ENCODE measurements around the gene NF2.
"Not testable (repeated sequence)": the region's sequence is repeated elsewhere in the genome, so short reads cannot be mapped to it uniquely, and the experiment has no call there.

Gene NF2

GRCh38 chr22:29603358-29604075 lies at the start of gene NF2:
Gene NF2, plus strand, starts transcription at chr22:29603633. Its CDS starts 366 bp downstream, at chr22:29603999.
- peak; percentile 99 for DNase-seq (ENCODE audit: low spot score)
- TF ChIP-seq CTCF (IDR thresholded peaks at IDR 0.05): no peak
- Histone ChIP-seq H3K4me3 (peak within 1 kb of the TSS; percentile 87), H3K27ac (peak within 1 kb of the TSS; percentile 91 to 92)

DNA sequence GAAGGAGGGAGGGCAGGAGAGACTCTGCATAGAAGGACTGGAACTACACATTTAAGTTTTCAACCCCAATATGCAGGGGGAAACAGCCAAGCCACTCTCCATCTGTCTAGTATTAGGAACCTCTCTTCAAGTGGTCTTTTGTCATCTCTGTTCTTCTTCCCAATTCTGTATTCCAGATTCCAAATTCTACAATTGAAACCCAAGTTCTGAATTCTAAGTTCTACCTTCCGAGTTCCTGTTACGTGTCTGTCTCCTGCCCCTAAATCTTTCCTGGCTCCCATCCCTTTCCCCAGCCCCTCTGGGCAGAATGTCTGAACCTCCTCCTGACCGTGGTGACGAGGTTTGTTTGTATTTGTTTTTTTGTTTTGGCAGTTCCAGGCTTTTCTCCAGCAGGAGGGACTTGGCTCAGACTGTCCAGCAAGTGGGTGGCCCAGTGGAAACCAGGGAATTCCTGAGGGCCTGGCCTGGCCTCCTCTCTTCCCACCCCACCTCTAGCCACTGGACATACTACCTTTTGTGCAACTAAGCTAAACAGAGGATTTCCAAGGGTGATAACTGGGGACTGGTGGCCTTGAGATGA lies 48.3 kb upstream of the NF2 start:
- TF ChIP-seq CTCF (IDR thresholded peaks at IDR 0.05): no peak
- Histone ChIP-seq H3K4me3 (no peak overlapping the region), H3K27ac (peak overlapping the region in 1 of 2 donors; percentile 8)
- no peak for DNase-seq (ENCODE audit: low spot score)

DNA sequence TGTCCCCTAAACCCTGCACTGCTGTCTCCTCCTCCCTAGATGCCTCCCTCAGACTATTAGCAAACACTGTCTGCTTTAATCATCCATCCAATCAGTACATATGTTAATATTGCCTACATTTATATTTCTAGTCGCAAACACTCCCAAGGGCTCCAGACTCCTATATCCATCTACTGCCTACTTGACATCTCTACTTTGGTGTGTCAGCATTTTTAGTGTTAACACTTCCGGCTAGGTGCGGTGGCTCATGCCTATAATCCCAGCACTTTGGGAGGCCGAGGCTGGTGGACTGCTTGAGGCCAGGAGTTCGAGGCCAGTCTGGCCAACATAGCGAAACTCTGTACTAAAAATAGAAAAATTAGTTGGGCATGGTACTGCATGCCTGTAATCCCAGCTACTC lies 44.4 kb upstream of the NF2 start:
- TF ChIP-seq CTCF (IDR thresholded peaks at IDR 0.05): no peak
- DNase-seq (ENCODE audit: low spot score): no peak
- Histone ChIP-seq H3K4me3 (no peak overlapping the region), H3K27ac (no peak overlapping the region)

GRCh38 chr22:29559853-29560252 lies 43.6 kb upstream of the NF2 start:
- DNase-seq (ENCODE audit: low spot score): no peak
- no peak overlapping the region for H3K27ac ChIP-seq

GRCh38 chr22:29563652-29564460 lies 39.6 kb upstream of the NF2 start:
- TF ChIP-seq CTCF (IDR thresholded peaks at IDR 0.05): no peak
- no peak overlapping the region for H3K27ac ChIP-seq
- no peak overlapping the region for H3K4me3 ChIP-seq
- no peak for DNase-seq (ENCODE audit: low spot score)

More at GRCh38 chr22:29559853-29560252, 43.6 kb upstream of the NF2 start:
- no peak overlapping the region for H3K4me3 ChIP-seq
- TF ChIP-seq CTCF (IDR thresholded peaks at IDR 0.05): no peak

GRCh38 chr22:29566513-29566912 lies 36.9 kb upstream of the NF2 start:
- not testable (repeated sequence) for H3K4me3 ChIP-seq; DNase-seq (ENCODE audit: low spot score); H3K27ac ChIP-seq

DNA sequence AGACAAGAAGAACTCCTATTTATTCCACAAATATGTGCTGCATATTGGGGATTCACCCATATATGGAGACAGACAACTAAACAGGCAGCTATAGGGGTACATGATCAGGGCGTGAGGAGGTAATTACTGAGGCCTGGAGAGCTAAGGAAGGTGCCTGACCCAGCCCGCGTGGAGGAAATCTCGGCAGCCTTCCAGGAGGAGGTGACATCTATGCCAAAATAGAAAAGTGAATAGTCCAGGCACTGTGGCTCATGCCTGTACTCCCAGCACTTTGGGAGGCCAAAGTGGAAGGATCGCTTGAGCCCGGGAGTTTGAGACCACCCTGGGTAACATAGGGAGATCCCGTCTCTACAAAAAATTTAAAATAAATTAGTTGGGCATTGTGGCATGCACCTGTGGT lies 36.1 kb upstream of the NF2 start:
- TF ChIP-seq CTCF (IDR thresholded peaks at IDR 0.05): no peak
- Histone ChIP-seq H3K4me3 (no peak overlapping the region), H3K27ac (no peak overlapping the region)
- no peak for DNase-seq (ENCODE audit: low spot score)
